DLD1 (cell line): ENCODE results near the gene GRPR.
"Not testable (repeated sequence)": the region's sequence is repeated elsewhere in the genome, so short reads cannot be mapped to it uniquely, and the experiment has no call there.

Source experiments
- in situ Hi-C: cut with HindIII; loops from 2 replicates; pipeline ENCODE4 v1.10.0; 2017; ENCODE audit warnings: low sequenced_read_pairs

The GRPR gene

DNA sequence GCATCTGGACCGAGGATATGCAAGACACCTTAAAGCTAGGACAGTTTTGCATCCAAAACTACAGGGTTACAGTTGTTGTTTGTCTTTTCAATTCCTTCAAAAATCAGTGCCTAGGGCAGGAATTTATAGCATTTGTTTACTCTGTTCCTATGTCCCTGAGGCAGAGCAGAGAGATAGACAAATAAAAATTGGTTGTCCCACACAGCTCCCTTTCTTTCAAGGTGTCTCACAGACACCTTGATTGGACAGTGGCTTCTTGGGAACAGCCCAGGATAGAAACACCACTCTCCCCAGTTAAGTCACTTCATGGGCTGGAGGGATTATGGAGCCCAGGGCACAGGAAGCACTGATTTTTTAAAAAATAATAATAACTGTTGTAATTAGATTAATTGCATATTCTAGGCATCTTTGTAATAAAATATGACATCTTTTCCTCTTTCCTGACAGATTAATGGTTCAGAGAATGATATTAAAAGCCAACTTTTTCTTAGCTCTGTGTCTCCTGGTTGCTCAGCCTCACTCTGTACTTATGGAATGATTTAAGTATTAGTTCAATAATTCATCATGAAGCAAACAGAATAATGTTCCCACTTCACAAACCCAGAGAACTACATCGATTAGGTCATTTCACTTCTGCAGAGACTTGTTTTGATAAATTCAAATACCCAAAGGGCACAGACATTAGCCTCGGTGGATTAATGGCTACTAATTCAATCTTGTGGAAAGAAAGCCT, 52.1 kb downstream of the GRPR start:
- in situ Hi-C loops: no loop called here

DNA sequence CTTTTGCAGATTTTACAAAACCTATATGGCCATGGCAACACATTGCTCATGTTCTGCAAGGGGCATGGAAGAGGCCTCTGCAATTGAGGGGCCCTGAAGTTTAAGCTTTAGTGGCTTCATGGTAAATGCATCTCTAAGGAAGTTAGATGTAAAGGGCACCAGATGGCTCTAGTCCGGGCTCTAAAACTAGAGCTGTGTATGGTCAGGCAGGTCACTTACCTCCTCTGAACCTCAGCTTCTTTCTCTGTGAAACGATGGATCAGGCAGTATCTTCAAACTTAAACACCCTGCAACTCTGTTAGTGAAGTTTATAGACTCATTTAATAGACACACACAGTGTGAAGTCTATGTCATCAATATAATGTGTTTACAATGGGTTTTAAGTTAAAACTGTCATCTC, 53.9 kb downstream of the GRPR start:
- in situ Hi-C loops: no loop called here

DNA sequence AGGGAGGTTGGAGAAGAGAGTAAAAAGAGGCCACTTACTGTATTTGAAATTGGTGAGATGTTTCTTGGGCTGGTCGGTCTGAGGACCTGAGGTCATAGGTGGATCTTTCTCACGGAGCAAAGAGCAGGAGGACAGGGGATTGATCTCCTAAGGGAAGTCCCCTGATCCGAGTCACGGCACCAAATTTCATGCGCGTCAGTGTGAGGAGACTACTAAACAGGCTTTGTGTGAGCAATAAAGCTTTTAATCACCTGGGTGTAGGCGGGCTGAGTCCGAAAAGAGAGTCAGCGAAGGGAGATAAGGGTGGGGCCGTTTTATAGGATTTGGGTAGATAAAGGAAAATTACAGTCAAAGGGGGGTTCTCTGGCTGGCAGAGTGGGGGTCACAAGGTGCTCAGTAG, 60.5 kb downstream of the GRPR start:
- in situ Hi-C loops: not testable (repeated sequence)

DNA sequence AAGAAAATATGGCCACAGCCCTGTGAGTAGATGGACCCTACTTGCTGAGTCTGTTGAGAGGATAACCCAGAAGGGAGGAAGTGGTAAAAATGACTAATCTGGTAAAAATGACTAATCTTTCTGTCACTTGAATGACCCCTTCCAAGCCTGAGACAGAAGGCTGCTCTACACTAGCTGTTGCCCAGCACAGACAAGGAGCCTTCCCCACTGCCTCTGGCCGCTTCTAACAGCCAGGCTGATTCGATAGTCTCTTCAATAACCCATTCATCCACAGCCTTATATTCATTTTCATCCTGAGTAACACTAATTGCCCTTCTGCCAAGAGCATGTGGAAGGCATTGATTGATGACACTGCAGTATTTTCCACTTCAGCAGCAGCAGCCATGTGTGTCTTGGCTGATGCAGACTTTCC, 62.4 kb downstream of the GRPR start:
- in situ Hi-C loops: no loop called here

DNA sequence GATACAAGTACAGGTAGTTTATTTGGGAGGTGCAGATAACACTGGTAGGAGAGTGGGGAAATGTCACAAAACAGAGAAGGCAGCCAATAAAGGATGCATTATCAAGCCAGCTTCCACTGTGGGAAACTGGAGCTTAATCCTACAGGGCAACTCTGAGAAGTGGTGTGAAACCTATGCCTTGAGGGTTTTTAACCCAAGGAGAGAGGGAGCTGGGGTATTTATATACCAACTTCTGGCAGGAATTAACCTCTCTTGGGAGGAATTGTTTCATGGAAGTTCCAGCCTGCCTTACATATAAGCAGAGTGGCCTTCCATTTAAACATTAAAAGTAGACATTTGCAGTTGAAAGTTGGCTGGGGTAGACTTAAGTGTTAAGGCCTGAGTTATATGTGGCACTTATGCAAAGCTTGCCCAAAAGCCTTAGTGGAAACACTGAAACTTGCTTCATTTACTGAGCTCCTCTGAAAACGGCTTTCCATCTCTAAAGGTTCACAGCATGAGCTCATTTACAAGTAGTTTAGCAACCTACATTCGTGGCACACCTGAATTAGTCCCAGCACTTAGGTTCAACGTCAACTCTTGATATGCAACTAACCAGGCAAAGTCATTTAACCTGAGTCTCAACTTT, 63.1 kb downstream of the GRPR start:
- in situ Hi-C loops: no loop called here

DNA sequence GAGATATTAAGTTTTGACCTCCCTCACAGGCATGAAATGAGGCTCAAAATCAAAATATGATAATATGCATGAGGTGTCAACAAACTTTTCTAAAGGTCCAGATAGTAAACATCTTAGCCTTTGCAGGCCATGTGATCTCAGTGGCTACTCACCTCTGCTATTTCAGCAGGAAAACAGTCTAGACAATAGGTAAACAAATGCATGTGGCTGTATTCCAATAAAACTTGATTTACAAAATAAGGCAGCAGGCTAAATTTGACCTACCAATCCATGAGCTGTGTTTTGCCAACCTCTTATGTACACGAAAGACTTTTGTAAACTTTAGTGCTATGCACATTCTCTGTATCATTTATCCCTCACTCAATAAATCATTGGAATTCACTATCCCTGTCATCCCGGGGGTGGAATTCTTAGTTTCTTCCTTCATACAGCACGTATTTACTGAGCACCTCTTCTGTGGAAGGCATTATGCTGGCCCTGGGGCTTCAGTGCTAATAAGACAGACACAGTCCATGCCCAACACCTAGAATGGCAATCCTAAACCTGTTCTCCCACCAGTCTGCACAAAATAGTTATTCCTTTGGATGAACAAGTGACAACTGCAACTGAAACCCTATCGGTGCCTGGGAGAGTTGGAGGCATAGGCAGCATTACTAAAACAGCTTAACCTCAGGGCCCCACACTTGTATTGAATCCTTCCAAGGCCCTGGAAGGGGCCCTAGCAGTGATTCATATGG, 63.8 kb downstream of the GRPR start:
- in situ Hi-C loops: no loop called here

DNA sequence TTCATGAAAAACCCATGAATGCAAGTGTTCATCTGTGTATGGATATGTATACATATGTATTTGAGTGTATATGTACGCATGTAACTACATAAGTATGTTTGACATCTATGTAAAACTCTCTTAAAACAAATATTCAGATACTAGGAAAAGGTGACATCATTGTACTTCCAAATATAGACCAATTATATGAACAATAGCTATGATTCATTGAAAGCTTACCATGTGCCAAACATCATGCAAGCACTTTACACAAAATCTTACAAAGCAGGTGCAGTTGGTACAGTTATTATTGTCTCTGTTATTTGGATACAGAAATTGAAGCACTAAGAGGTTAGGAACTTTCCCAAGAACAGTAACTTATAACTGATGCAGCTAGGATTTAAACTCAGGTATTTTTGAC, 65.3 kb downstream of the GRPR start:
- in situ Hi-C loops: no loop called here

DNA sequence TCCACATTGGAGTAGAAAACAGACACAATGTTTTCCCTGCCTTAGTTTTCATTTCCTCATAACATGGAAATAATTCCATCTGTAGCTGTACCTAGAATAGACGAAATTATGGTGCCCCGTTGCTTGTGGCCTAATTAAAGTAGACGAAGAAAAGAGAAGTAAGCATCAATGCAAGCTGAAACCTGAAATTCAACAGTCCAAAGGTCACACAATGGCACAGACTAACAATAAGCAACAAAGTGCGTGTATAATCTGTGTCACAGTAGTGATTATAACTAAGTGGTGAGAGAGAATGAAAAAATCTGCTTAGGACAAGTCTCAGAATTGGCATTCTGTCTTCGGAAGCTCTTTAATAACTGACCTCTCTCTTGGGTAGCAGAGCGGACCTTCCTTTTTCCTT, 68.2 kb downstream of the GRPR start:
- in situ Hi-C loops: no loop called here

DNA sequence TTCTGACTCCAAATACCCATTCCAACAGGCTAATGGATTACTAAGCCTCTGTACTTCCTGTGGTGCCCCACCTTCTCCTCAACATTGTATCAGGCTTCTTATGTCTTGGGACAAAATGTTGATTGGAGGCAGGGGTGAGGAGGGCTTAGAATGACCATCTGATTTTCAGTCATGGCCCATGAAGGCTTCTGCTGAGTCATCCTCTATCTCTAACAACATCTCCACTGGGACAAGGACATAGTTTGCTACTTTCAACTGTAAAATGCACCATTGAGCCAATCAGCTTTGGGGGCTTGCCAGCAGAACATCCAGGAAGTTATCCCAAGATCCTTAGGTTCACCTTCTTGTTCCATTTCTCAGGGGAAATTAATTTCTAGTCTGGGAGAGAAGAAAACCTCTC, 73.5 kb downstream of the GRPR start:
- in situ Hi-C loops: no loop called here

DNA sequence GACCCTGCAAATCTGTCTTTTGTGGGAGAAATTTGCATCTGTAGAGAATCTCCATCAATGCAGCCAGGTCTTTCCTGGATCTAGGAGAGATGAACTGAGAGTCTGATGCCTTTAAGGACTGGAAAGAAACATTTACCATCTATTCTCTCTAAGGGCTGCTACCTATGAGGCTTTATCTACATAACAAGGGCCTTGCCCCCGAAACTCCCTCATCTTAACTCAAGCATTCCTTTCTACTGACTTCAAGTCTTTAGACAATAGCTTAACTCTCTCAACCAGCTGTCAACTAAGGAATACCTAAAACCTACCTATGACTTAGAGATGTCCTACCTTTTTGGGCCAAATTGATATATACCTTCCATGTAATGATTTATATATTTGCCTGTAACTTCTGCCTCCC, 76.0 kb downstream of the GRPR start:
- in situ Hi-C loops: no loop called here

DNA sequence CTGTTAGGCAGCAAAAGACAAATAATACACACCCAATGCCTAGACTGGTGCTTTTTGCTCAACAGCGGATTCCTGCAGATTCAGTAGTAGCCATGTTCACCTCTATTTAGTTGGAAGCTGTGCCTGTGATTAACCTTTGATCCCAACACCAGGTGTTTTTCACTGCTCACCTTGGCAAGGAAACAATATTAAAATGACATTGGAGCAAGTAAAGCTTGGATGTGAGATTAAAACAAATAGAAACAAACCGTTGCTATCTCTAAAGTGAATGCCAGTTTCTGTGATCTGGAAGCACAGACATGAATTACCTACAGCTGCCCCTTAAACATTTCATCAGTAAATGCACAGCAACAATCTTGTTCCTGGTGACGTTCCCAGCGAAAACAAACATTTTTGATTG, 79.6 kb downstream of the GRPR start:
- in situ Hi-C loops: no loop called here
